ENCODE data around the gene CTNND2.

Gene CTNND2

DNA sequence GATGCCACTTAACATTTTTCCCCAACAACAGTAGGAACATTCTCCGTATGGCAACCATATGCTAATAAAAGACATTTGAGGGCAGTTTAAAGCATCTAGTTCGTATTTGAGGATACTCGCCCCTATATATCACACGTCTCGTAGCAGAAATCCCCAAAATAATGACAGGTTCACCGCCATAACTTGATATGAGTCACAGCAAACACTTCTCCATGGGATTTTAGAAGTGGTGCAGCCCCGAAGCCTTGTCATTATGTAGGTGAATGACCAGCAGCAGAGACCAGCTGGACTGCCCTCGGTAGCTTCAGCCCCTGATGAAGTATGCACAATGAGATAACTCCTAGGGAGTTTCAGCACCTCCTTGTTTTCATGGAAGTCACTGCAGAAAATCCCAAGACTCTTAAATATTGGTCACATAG is 2.0 kb downstream of the CTNND2 start:
- no peak overlapping the region for H3K27ac Mint-ChIP-seq
- peaks cover 5% of the 10 kb centered on the region for H3K4me1 Mint-ChIP-seq
- ATAC-seq (no peak), DNase-seq (no peak)
- no peaks in the 10 kb centered on the region for H3K36me3 Mint-ChIP-seq (ENCODE audit: low read depth)
- no peak overlapping the region for H3K4me3 Mint-ChIP-seq
- peaks cover 40% of the 10 kb centered on the region for H3K27me3 Mint-ChIP-seq
- no peaks in the 10 kb centered on the region for H3K9me3 Mint-ChIP-seq

- Mint-ChIP-seq H3K4me3 (no peak overlapping the region), H3K4me1 (peaks cover 5% of the 10 kb centered on the region), H3K9me3 (peaks cover 6% of the 10 kb centered on the region), H3K27me3 (peaks cover 23% of the 10 kb centered on the region), H3K36me3 (ENCODE audit: low read depth) (no peaks in the 10 kb centered on the region), H3K27ac (no peak overlapping the region)
- DNase-seq: no peak
- ATAC-seq: no peak
Observed at GRCh38 chr5:11898787-11899186, 5.5 kb downstream of the CTNND2 start.

GRCh38 chr5:11897781-11898180 is 6.5 kb downstream of the CTNND2 start:
- no peak overlapping the region for H3K4me3 Mint-ChIP-seq
- peaks cover 16% of the 10 kb centered on the region for H3K27me3 Mint-ChIP-seq
- H3K4me1 Mint-ChIP-seq: peaks cover under 1% of the 10 kb centered on the region
- peaks cover 6% of the 10 kb centered on the region for H3K9me3 Mint-ChIP-seq
- H3K36me3 Mint-ChIP-seq (ENCODE audit: low read depth): no peaks in the 10 kb centered on the region
- DNase-seq: no peak
- no peak overlapping the region for H3K27ac Mint-ChIP-seq
- no peak for ATAC-seq

GRCh38 chr5:11894992-11895391 is 9.3 kb downstream of the CTNND2 start:
- no peak overlapping the region for H3K27ac Mint-ChIP-seq
- DNase-seq (no peak), ATAC-seq (no peak)
- H3K4me3 Mint-ChIP-seq: no peak overlapping the region
- H3K9me3 Mint-ChIP-seq: peaks cover 6% of the 10 kb centered on the region
- H3K36me3 Mint-ChIP-seq (ENCODE audit: low read depth): no peaks in the 10 kb centered on the region
- H3K4me1 Mint-ChIP-seq: no peaks in the 10 kb centered on the region
- H3K27me3 Mint-ChIP-seq: no peaks in the 10 kb centered on the region

- Mint-ChIP-seq H3K9me3 (peaks cover 6% of the 10 kb centered on the region), H3K4me1 (no peaks in the 10 kb centered on the region), H3K27me3 (no peaks in the 10 kb centered on the region), H3K27ac (no peak overlapping the region), H3K4me3 (no peak overlapping the region), H3K36me3 (ENCODE audit: low read depth) (no peaks in the 10 kb centered on the region)
- ATAC-seq: no peak
- DNase-seq: no peak
Observed at GRCh38 chr5:11892832-11893231, 11.4 kb downstream of the CTNND2 start.

DNA sequence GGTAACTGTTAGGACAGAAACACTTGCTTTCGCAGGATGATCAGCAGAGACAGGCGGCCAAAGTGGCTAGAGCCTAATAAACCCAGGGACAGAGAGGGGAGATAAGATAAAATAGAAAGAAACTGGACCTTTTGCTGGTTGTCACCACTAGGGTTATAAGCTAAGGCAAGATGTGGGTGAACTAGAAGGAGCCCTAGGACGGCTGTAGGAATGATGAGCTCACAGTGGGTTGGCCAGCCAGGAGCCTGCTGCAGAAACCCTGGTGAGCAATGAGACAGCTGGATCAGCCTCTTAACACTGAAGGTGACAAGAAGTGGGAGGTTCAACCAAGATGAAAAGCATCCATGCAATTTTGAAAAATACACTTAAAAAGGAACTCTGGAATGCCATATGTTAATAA is 13.5 kb downstream of the CTNND2 start:
- ATAC-seq (no peak), DNase-seq (no peak)
- Mint-ChIP-seq H3K27me3 (no peaks in the 10 kb centered on the region), H3K4me3 (no peak overlapping the region), H3K4me1 (no peaks in the 10 kb centered on the region), H3K27ac (no peak overlapping the region), H3K36me3 (ENCODE audit: low read depth) (no peaks in the 10 kb centered on the region), H3K9me3 (peaks cover 1% of the 10 kb centered on the region)

DNA sequence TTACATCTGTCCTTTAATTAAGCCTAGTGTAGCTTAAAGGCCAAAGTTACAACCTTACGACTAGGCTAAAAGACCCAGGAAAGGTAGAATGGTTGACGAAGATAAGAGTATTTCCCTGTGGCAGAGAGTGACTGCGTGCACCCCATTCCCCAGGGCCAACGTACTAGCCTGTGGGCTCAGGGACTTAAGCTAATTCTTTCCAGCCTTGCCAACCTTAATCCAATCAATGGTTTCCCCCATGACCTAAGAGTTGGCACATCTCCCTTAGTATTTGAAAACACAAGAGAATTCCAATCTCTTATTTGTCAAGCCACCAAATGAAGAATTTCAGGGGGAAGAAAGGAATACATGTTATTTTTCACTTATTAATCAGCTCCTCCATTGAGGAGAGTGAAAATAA is 16.0 kb downstream of the CTNND2 start:
- no peak for ATAC-seq
- Mint-ChIP-seq H3K9me3 (peaks cover 14% of the 10 kb centered on the region), H3K36me3 (ENCODE audit: low read depth) (no peaks in the 10 kb centered on the region), H3K4me1 (no peaks in the 10 kb centered on the region), H3K4me3 (no peak overlapping the region), H3K27ac (no peak overlapping the region), H3K27me3 (no peaks in the 10 kb centered on the region)
- no peak for DNase-seq

GRCh38 chr5:11878814-11879213 is 25.4 kb downstream of the CTNND2 start:
- DNase-seq: no peak
- no peak overlapping the region for H3K4me3 Mint-ChIP-seq
- no peak for ATAC-seq
- H3K36me3 Mint-ChIP-seq (ENCODE audit: low read depth): no peaks in the 10 kb centered on the region
- H3K9me3 Mint-ChIP-seq: peaks cover 17% of the 10 kb centered on the region
- H3K27me3 Mint-ChIP-seq: no peaks in the 10 kb centered on the region
- no peaks in the 10 kb centered on the region for H3K4me1 Mint-ChIP-seq
- no peak overlapping the region for H3K27ac Mint-ChIP-seq

- H3K9me3 Mint-ChIP-seq: peaks cover 5% of the 10 kb centered on the region
- no peak overlapping the region for H3K27ac Mint-ChIP-seq
- ATAC-seq: no peak
- no peaks in the 10 kb centered on the region for H3K36me3 Mint-ChIP-seq (ENCODE audit: low read depth)
- H3K4me1 Mint-ChIP-seq: no peaks in the 10 kb centered on the region
- DNase-seq: no peak
- H3K27me3 Mint-ChIP-seq: no peaks in the 10 kb centered on the region
- H3K4me3 Mint-ChIP-seq: no peak overlapping the region
Observed at GRCh38 chr5:11873587-11873986, 30.7 kb downstream of the CTNND2 start.

DNA sequence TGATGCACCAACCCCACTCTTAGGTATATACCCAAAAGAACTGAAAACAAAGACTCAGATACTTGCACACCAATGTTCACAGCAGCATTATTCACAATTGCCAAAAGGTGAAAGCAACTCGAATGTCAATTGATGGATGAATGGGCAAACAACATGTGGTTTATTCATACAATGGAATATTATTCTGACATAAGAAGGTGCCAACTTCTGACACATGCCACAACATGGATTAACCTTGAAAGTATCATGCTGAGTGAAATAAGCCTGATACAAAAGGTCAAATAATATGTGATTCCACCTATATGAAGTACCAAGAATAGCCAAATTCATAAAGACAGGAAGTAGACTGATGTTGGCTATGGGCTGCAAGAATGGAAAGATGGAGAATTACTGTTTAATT is 35.0 kb downstream of the CTNND2 start:
- Mint-ChIP-seq H3K9me3 (peaks cover 6% of the 10 kb centered on the region), H3K27ac (no peak overlapping the region), H3K36me3 (ENCODE audit: low read depth) (no peaks in the 10 kb centered on the region), H3K4me3 (no peak overlapping the region), H3K4me1 (no peaks in the 10 kb centered on the region), H3K27me3 (no peaks in the 10 kb centered on the region)
- DNase-seq (no peak), ATAC-seq (no peak)

- no peak for DNase-seq
- Mint-ChIP-seq H3K9me3 (peaks cover 8% of the 10 kb centered on the region), H3K27me3 (no peaks in the 10 kb centered on the region), H3K4me1 (no peaks in the 10 kb centered on the region), H3K4me3 (no peak overlapping the region), H3K27ac (no peak overlapping the region), H3K36me3 (ENCODE audit: low read depth) (no peaks in the 10 kb centered on the region)
- ATAC-seq: no peak
Observed at GRCh38 chr5:11863911-11864310, 40.3 kb downstream of the CTNND2 start.

GRCh38 chr5:11857391-11857790 is 46.9 kb downstream of the CTNND2 start:
- H3K9me3 Mint-ChIP-seq: peaks cover 8% of the 10 kb centered on the region
- H3K4me3 Mint-ChIP-seq: no peak overlapping the region
- H3K36me3 Mint-ChIP-seq (ENCODE audit: low read depth): no peaks in the 10 kb centered on the region
- DNase-seq: no peak
- H3K27me3 Mint-ChIP-seq: no peaks in the 10 kb centered on the region
- no peak for ATAC-seq
- H3K4me1 Mint-ChIP-seq: no peaks in the 10 kb centered on the region
- H3K27ac Mint-ChIP-seq: no peak overlapping the region

- Mint-ChIP-seq H3K27ac (no peak overlapping the region), H3K4me1 (no peaks in the 10 kb centered on the region), H3K4me3 (no peak overlapping the region), H3K36me3 (ENCODE audit: low read depth) (no peaks in the 10 kb centered on the region), H3K9me3 (peaks cover 8% of the 10 kb centered on the region), H3K27me3 (no peaks in the 10 kb centered on the region)
- ATAC-seq (no peak), DNase-seq (no peak)
Observed at GRCh38 chr5:11854936-11855335, 49.3 kb downstream of the CTNND2 start.

- Mint-ChIP-seq H3K4me1 (no peaks in the 10 kb centered on the region), H3K27ac (no peak overlapping the region), H3K9me3 (peaks cover 9% of the 10 kb centered on the region), H3K36me3 (ENCODE audit: low read depth) (no peaks in the 10 kb centered on the region), H3K27me3 (no peaks in the 10 kb centered on the region), H3K4me3 (no peak overlapping the region)
- ATAC-seq (no peak), DNase-seq (no peak)
Observed at GRCh38 chr5:11853796-11854195, 50.5 kb downstream of the CTNND2 start.

GRCh38 chr5:11853140-11853539 is 51.1 kb downstream of the CTNND2 start:
- ATAC-seq (no peak), DNase-seq (no peak)
- H3K27me3 Mint-ChIP-seq: no peaks in the 10 kb centered on the region
- H3K36me3 Mint-ChIP-seq (ENCODE audit: low read depth): no peaks in the 10 kb centered on the region
- H3K9me3 Mint-ChIP-seq: peaks cover 10% of the 10 kb centered on the region
- H3K4me3 Mint-ChIP-seq: no peak overlapping the region
- no peaks in the 10 kb centered on the region for H3K4me1 Mint-ChIP-seq
- no peak overlapping the region for H3K27ac Mint-ChIP-seq

DNA sequence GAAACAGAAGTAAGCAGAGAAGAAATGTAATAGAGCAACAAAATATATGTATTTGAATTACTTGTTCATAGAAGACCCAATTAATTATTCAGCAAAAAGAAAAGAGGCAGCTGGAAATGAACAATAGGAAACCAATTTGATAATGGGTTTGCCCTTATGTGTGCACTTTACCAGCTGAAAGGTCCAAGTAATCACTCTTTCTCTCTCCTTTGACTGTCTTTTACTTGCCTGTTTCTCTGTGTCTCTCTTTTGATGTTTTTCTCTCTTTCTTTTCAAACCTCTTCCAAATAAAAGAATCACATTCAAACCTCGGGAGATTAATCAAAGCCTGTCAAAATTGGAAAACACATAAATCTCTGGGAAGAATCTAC is 51.5 kb downstream of the CTNND2 start:
- Mint-ChIP-seq H3K27me3 (no peaks in the 10 kb centered on the region), H3K36me3 (ENCODE audit: low read depth) (no peaks in the 10 kb centered on the region)
- no peak for DNase-seq

More for the DNA sequence above, 51.5 kb downstream of the CTNND2 start:
- no peak overlapping the region for H3K27ac Mint-ChIP-seq
- H3K4me1 Mint-ChIP-seq: no peaks in the 10 kb centered on the region
- H3K4me3 Mint-ChIP-seq: no peak overlapping the region
- H3K9me3 Mint-ChIP-seq: peaks cover 10% of the 10 kb centered on the region
- no peak for ATAC-seq

Measured in activated naive CD8-positive, alpha-beta T cell treated with anti-CD3 and anti-CD28 coated beads, Interleukin-2, amount 50 U/mL, for 24 hours (primary cell).